GM18499 (cell line): ENCODE data around the gene ZNRF3.
"Not testable (repeated sequence)": the region's sequence is repeated elsewhere in the genome, so short reads cannot be mapped to it uniquely, and the experiment has no call there.

Experiments
- ATAC-seq: cut with Tn5 transposase; IDR thresholded peaks from one replicate; pipeline ENCODE4 v1.9.1; 2021; ENCODE audit warnings: moderate number of reproducible peaks; ENCODE audit not compliant: insufficient read depth, unreplicated experiment

The ZNRF3 gene

DNA sequence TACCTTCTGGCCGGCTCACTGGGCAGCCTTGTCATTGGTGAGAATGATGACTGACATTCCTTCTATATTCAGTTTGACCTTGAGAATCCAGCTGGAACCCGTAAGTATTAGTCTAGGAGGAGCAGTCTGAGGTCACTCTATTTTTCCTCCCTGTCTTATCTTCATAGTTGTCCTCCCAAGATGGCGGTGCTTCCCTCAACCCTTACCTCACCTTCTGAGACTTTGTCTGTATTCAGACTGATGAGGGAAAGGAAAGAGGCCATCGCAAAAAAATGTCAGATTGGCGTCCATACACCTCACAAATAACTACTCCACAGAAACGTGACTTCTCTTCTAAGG is 195.5 kb downstream of the ZNRF3 start:
- no peak for ATAC-seq

DNA sequence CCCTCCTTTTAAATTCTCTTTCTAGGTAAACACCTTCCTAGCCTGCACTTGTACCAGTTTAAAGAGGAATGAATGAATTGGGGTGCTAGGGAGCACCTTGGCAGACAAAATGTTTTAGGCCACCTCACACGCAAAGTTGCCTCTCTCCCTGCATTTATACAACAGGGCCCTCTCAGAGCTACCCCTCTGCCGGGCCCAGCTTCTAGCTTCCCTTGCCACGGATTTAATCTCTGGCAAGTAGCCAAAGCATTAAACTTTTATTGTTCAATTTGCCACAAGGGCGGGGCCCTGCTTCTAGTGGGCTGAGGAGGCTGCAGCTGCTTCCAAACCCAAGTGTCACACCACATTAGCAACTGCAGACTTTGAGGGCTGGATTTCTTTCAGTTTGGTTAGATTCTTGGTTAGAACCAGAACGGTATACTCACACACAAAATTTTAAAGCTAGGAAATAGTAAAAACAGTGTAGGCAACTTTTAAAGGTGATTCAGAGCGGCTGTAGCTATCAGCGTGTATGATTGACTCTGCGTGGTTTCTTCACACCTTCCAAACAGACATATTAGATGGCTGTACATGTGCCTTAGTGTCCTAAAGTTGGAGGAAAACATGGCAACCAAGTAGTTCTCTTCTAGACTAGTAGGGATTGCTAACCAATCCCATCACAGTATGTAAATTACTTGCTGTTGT is 196.0 kb downstream of the ZNRF3 start:
- no peak for ATAC-seq

DNA sequence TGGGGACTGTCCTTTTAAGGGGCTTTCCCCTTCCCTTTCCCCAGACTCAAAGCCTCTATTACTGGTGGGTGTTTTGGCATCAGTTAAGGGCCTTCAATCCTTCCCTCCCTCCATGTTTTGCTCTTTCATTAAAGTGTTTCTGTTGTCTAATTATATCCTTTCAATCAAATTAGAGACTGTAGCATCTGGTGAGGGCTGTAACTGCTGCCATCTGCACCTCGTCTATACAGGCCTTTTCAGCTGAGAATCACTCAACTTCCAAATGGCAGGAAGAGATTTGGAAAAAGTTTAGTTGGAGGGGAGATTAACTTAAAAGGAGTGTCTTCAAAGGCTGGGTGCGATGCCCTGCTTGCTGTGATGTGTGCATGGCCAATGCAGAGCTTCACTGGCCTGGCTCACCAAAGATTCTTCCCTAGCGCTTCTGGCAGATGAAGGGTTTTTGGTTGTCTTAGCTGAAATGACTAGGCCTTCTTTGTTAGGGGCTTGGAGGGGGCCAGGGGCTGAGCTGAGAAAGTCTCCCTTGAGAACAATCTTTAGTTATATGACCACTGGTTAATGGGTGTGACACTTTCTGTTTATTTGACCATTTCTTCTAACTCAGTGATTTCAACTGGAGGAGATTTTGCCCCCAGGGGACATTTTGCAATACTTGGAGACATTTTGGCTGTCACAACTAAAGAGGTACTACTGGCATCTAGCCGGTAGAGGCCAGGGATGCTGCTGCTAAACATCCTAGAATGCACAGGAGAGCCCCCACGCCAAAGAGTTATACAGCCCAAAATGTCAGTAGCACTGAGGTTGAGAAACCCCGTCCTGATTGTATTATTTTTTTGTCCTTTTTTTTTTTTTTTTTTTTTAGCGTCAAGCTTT is 197.0 kb downstream of the ZNRF3 start:
- ATAC-seq: no peak

DNA sequence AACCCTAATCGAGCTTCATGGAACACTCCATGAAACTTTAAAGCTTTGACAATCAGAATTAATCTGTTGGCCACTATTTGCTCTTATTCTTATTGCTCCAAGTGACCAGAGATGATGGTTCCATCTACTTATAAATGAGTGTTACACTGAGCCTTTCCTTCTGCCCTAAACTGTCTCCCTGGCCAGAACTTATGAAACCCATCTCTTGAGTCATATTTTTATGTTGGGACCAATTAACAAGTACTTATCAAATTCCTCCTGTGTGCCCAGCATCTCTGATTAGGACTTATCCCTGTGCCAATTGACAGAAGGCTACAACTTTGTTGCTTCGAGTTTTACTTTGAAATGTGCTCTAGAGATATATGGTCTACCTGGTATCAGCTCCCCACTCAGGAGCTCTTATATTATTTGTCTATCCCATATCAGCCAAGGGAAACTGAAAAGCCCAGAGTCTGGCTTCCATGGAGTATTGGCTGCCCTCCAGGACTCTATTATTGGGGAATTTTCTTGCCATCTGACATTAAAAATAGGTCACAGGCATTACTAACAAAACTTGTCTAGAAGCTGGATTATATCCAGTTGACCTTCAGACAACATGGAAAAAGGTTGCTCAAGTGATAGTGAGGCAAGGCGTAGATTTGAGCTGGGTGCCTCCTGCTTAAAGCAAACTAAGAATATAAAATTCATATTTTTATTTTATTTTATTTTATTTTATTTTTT is 198.3 kb downstream of the ZNRF3 start:
- no peak for ATAC-seq

DNA sequence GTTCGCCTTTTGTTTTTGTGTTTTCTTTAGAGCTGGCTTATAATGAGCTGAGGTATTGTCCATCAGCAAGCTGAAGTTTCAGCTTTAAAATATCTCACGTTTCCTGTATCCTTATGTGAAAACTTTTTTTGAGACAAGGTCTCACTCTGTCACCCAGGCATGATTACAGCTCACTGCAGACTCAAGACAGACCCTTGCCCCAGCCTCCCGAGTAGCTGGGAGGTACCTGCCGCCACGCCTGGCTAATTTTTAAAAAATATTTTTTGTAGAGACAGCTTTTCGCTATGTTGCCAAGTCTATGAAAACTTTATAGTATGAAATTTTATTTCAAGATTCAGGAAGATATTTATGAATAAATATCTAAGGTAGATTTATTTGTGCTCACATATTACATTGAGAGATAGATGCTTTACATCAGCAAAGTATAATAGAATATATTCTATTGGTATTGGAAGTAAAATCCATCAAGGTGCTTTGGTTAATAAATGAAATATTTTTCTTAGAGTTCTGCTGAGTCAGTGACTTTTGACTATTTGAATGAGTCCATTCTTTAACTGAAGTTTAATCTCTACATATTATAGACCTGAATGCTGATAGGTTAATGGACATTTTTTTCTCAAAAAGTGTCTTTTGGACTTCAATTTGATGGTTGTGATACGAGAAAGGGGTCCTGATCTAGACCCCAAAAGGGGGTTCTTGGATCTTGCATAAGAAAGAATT is 199.6 kb downstream of the ZNRF3 start:
- no peak for ATAC-seq

DNA sequence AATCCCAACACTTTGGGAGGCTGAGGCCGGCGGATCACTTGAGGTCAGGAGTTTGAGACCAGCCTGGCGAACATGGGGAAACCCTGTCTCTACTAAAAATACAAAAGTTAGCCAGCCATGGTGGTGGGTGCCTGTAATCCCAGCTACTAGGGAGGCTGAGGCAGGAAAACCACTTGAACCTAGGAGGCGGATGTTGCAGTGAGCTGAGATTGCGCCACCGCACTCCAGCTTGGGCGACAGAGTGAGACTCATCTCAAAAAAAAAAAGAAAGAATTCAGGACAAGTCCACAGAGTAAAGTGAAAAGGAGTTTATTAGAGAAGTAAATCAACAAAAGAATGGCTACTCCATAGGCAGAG is 200.2 kb downstream of the ZNRF3 start:
- not testable (repeated sequence) for ATAC-seq

DNA sequence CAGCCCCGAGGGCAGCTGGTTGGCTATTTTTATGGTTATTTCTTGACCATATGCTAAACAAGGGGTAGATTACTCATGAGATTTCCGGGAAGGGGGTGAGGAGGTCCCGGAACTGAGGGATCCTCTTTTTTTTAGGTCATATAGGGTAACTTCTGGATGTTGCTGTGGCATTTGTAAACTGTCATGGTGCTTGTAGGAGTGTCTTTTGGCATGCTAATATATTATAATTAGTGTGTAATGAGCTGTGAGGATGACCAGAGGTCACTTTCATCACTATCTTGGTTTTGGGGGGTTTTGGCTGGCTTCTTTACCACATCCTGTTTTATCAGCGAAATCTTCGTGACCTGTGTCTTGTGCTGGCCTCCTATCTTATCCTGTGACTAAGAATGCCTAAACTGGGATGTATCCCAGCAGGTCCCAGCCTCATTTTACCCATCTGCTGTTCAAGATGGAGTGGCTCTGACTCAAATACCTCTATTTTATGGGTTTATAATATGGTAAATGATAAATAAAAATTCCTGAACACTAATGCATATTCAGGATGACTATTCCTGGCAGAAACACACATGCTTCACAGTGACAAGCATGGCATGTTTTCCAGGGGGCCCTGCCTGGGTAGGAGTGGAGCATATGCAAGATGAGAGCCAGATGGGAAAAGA is 200.7 kb downstream of the ZNRF3 start:
- no peak for ATAC-seq

DNA sequence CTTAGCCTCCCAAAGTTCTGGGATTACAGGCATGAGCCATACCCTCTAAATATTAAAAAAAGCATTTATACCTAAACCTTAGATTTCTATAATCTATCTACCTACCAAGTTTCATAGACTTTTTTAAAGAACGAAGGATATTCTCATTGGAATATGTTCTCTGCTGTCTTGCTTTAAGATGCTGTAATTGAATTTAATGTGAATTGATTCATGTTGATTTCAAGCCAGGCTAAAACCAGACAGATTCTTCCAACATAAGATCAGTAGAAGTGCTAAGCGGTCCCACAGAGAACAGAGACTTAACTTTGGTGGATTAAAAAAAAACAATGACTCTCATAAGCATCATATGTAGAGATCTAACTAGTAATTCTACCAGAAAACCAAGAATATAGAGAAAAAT is 203.6 kb downstream of the ZNRF3 start:
- ATAC-seq: no peak

DNA sequence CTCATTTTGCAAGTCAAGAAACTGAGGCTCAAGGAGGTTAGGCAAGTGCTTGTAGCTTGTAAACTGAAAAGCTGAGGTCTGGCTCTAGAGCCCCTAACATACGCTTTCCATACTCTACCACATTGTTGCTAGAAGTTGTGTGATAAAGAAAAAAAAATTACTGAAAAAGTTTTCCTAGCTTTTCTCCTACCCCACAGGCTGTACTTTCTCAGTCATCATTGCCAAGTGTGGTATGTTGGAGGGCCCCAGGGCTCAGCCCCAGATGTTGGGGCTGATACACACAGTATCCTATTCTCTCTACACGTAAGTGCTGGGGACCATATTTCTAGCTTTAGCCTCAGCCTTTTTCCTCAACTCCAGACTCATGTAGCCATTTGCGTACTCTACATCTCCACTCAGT is 205.4 kb downstream of the ZNRF3 start:
- ATAC-seq: no peak

DNA sequence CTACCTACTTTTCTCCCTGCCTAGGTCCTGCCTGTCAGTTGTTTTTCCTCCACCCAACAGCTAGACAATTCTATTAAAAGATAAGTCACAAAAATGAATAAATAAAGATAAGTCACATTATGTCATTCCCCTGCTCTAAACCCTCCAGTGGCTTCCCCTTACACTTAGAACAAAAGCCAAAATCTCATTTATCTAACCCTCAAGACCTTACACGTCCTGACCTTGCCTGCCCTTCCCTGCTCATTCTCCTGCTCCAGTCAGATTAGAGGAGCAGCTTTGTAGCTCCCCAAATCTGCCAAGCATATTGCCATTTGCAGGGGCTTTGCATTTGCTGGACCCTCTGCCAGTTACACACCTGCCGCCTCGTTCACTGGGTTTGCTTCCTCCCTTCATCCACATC is 206.1 kb downstream of the ZNRF3 start:
- ATAC-seq: no peak

DNA sequence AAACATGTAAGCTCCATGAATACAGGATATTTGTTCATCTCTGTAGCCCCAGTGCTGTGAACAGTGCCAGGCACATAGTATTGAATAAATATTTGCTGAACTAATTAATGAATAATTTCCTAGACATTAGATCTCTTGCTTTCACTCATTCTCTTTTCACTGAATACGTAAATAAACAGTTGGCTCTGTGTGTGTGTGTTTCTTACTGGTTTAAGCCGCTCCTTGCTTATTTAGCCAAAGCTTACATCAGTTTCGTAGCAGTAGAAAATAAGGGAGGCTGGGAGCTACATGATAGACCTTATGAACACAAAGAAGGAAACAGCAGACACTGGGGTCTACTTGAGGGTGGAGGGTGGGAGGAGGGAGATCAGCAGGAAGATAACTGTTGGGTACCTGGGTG is 206.7 kb downstream of the ZNRF3 start:
- ATAC-seq: no peak

DNA sequence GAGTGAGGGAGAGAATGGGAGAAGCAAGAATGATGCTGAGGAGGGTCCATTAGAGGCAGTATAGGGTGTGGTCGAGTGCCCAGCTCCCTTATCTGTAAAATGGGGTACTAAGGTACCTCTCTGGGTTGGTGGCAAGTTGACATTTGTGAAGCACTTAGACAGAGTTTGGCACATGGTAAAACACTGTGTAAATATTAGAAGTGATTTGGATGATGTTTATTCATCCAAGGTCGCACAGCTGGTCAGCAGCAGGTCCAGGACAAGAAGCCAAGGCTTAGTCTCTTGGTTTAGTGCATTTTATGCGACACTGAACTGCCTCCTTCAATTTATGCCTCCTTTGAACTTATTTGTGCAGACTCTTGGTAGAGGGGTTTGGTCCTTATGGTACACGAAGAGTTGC is 208.9 kb downstream of the ZNRF3 start:
- no peak for ATAC-seq

DNA sequence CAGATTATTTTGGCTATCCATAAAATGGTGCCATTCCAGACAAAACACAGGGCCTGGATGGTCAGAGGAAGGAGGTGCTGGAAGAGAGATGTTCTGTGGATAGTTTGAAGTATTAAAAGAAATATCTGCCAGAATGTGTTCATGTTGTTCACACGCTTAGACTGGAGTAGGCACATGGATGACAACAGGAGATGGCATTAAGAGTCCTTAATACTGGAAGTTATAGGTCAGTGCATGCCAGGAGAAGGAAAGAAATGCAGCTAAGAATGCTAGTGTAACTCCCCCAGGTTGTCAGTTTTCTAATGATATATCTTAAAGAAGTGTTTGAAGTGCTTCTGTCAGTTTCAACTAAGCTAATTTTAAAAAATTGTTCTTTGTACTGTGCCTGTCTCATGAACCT is 209.7 kb downstream of the ZNRF3 start:
- no peak for ATAC-seq

DNA sequence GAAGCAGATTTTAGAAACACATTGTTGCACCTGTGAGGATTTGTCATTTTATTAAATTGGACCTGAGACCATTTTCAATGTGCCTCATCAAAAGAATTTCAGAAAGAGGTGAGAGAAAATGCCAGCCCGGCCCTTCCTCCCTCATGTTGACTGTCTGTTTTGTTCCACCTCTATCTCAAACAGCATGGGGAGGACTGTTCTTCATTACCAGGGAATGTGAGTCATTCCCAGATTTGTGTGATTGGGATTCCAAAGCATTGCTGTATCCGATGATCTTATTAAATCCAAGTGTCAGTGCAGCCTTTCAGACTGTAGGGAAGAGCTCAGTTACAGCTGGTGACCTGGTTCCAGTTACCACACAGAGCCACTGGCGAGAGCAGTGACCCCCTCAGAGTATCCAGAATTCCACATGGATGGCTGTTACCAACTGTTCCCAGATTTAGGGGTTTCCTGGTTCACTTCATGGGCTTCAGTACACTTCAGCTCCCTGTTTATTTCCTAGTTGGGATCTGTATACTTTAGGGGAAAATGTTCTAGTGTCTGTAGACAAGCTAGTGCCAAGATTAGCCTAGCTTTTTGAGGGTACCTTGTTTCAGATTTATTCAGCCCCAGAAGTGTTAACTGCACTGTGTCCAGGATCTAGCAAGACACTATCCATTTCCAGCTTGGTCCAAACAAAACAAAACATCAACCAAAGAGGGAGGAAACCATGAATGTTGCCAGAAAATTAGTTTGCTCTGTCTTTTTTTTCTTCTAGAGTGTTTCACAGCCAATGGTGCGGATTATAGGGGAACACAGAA is 210.3 kb downstream of the ZNRF3 start:
- ATAC-seq: no peak

DNA sequence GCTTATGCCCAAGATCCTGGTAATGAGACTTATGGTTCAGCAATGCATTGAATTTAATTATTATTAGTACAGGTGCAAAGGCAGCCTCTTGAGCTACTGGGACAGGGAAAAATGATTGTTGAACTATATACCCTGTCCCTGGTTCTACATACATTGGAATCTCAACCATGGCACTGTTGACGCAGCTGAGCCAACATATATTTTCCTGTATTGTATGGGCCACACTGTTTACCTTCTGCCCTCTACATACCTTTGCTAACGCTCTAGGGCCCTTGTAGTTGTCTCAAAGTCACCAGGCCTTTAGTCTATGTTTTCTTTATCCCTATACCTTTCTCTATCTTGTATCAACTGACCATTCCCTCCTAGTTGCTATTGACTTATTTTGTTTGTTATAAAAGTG is 212.1 kb downstream of the ZNRF3 start:
- no peak for ATAC-seq

DNA sequence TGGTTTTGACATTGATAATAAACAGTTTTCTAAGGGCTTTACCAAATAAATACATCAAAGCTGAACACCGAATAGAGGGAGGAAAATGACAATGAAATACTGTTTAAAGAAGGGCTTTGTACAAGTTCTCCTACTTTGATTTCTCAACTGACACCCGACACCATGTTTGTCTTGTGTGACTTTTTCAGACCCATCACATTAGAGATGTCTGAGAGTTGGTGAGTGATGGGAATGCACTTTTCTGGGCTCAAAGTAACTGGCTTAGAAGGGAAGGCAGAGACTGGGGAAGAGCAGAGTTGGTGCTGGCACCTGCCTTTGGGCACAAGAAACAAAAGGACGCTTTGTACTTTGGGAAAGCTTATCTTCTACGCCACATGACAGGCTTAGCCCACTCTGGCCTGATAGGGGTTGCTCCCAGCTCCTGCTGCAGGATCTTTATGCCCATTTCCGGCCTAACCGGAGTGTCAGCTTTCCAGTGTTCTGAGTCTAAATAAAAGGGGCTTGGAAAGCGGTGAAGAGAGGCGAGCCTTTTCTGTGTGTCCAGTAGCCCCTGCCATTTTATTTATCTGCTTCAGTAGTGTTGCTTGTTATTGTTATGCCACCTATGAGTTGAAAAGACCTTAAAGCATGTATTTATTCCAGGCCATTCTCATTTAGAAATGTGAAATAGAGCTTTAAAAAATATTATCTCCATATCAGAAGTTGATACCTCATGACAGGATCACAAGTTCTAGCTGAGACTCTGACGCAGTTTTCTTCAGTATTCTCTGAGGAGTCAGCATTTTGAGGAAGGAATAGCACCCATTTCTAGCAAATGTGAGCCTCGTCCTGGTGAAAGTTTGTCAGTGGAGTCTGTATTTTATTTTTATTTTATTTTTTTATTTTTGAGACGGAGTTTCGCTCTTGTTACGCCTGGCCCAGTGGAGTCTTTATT is 213.6 kb downstream of the ZNRF3 start:
- ATAC-seq: no peak

DNA sequence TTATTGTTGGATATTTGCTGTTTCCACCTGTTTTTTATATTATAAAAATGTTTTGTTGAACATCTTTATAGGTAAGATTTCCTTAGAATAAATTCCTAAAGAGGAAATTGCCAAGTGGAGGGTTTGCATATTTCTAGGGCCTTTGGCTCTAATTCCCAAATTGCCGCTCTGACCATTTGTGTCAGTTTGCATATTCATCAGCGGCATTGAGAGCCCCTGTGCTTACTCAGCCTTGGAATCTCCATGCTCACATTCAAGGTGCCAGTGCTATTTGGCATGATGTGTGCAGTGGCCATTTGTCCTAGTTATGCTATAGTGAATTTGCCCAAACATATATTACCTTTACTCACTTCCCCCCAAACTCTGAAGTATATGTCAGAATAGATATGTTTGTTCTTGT is 214.9 kb downstream of the ZNRF3 start:
- ATAC-seq: no peak

DNA sequence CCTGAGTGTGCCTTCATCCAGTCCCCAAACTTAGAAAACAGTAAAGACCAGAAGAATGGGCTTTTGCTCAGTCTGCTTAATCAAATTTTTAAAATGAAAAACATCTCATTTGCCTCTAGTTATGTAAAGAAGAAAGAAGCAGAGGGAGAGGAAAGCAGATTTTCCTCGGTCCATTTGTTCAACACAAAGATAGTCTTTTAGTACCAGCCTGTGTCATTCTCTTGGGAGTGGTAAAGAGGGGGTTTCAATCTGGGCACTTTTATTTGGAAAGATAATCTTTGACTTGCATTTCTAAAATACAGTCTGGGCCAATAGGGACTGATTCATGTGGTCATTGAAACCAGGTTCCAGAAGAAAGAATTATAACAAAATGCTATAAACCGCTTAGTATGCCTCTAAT is 218.9 kb downstream of the ZNRF3 start:
- no peak for ATAC-seq
